SK-N-SH (cell line): ENCODE results near the gene STARD7.

Source experiments
- CHD2 ChIP-seq: fragments of 150-350 bp; IDR thresholded peaks from 2 replicates; pipeline ENCODE4 v1.6.1; 2018; ENCODE audit warnings: low read length; ENCODE audit not compliant: partially characterized antibody
- CTCF ChIP-seq: fragments of 200-600 bp; sonication (generic); IDR thresholded peaks from 2 replicates; pipeline ENCODE4 v1.6.1; 2017; ENCODE audit warnings: antibody characterized with exemption, mild to moderate bottlenecking, moderate library complexity
- EP300 ChIP-seq, 2 experiments: IDR thresholded peaks; 2 replicates each; pipeline versions ENCODE4 v1.4.0 to v1.6.1; 2012; ENCODE audit warnings: borderline replicate concordance in 1 of 2, low read depth in 1 of 2, low read length in 1 of 2
- MAX ChIP-seq: IDR thresholded peaks from 2 replicates; pipeline ENCODE4 v1.4.0; 2012; ENCODE audit warnings: low read depth
- NFIC ChIP-seq: IDR thresholded peaks from 2 replicates; pipeline ENCODE4 v1.4.0; 2012; ENCODE audit warnings: borderline replicate concordance
- POLR2AphosphoS5 ChIP-seq: IDR thresholded peaks from 2 replicates; pipeline ENCODE4 v1.6.1; 2012; ENCODE audit warnings: low read depth, low read length
- RAD21 ChIP-seq: IDR thresholded peaks from 2 replicates; pipeline ENCODE4 v1.6.1; 2012; ENCODE audit warnings: mild to moderate bottlenecking, low read length
- USF2 ChIP-seq: fragments of 150-350 bp; IDR thresholded peaks from 2 replicates; pipeline ENCODE4 v1.6.1; 2017; ENCODE audit warnings: antibody characterized with exemption, low read length, low read depth, borderline replicate concordance
- YY1 ChIP-seq: IDR thresholded peaks from 2 replicates; pipeline ENCODE4 v1.4.0; 2012; ENCODE audit warnings: low read depth, mild to moderate bottlenecking

- TF ChIP-seq RAD21 (no peak), CTCF (no peak), CHD2 (no peak), NFIC (no peak), EP300 (IDR thresholded peaks at IDR 0.05; ENCODE audit: borderline replicate concordance in 1 of 2, low read depth in 1 of 2, low read length in 1 of 2) (no peak), POLR2AphosphoS5 (no peak), USF2 (no peak), MAX (no peak), YY1 (no peak)
These were observed 64.7 kb downstream of the STARD7 start for GRCh38 chr2:96143848-96144480.
